Measurements from ENCODE around the gene SEMA6D.

- TF ChIP-seq CTCF (IDR thresholded peaks at IDR 0.05) (no peak), POLR2A (IDR thresholded peaks at IDR 0.05) (no peak), POLR2AphosphoS5 (IDR thresholded peaks at IDR 0.05) (no peak)
These were observed 27.7 kb downstream of the SEMA6D start for GRCh38 chr15:47744973-47745372.

All from transverse colon (tissue), 4 donors.